H1 (cell line): Measurements from ENCODE around the gene ANKEF1. TPM values are rescaled to one million over a fixed set of nuclear protein-coding genes. Genes with fewer than 3 reads are reported as not detected.

Experiments
- CTCF ChIA-PET: fragments of 300-600 bp; sonication (Branson Sonifier 250); formaldehyde crosslinking; loops from one replicate; lab custom pipeline; 2021; ENCODE audit not compliant: partially characterized antibody; lab: Charles Lee
- POLR2A ChIA-PET: fragments of 300-600 bp; sonication (Branson Sonifier 250); formaldehyde crosslinking; loops from one replicate; lab custom pipeline; 2021; ENCODE audit warnings: inconsistent platforms; ENCODE audit not compliant: partially characterized antibody; lab: Charles Lee
- DNase-seq, 2 experiments: peaks; one replicate each; pipeline versions ENCODE4 v3.0.0 to v3.0.0-alpha.2; 2010 to 2022; ENCODE audit warnings: low spot score in 2 of 2, low read depth in 1 of 2, mixed read lengths in 1 of 2
- FAIRE-seq: peaks from 2 replicates; lab custom pipeline; 2011; peaks lifted over from hg19 to GRCh38; lab: Jason Lieb, UNC
- H2AFZ ChIP-seq: 2 replicates; pipeline ENCODE4 v1.8.1; 2012; ENCODE audit warnings: low read length, inconsistent platforms
- H2AK5ac ChIP-seq: 2 replicates; pipeline ENCODE4 v1.6.1; 2013; ENCODE audit warnings: low read depth, low read length
- H2BK120ac ChIP-seq: replicated peaks from 2 replicates; pipeline ENCODE3; 2013; ENCODE audit warnings: low read depth, low read length, inconsistent platforms
- H2BK12ac ChIP-seq: 2 replicates; pipeline ENCODE4 v1.6.1; 2013; ENCODE audit warnings: low read depth, low read length
- H2BK15ac ChIP-seq: 2 replicates; pipeline ENCODE4 v1.6.1; 2013; ENCODE audit warnings: low read length
- H2BK20ac ChIP-seq: 2 replicates; pipeline ENCODE4 v1.6.1; 2013; ENCODE audit warnings: low read length
- H2BK5ac ChIP-seq: 2 replicates; pipeline ENCODE4 v1.6.1; 2013; ENCODE audit warnings: low read depth, low read length
- H3K14ac ChIP-seq: 2 replicates; pipeline ENCODE4 v1.6.1; 2013; ENCODE audit warnings: inconsistent platforms; ENCODE audit not compliant: insufficient read length
- H3K18ac ChIP-seq: 2 replicates; pipeline ENCODE4 v1.6.1; 2013; ENCODE audit warnings: low read length; ENCODE audit errors: extremely low read depth
- H3K23ac ChIP-seq: 2 replicates; pipeline ENCODE4 v1.6.1; 2013; ENCODE audit warnings: inconsistent platforms; ENCODE audit not compliant: insufficient read length
- H3K23me2 ChIP-seq: 2 replicates; pipeline ENCODE4 v1.6.1; 2013; ENCODE audit warnings: low read depth, low read length
- H3K27ac ChIP-seq: 2 replicates; pipeline ENCODE4 v1.6.1; 2011; ENCODE audit warnings: low read depth, low read length, inconsistent platforms
- H3K27me3 ChIP-seq, 4 experiments: replicated peaks in 1 of 4; 1 replicate in 1 of 4; 2 replicates in 3 of 4; pipeline versions ENCODE4 v1.6.1 to v1.8.1; 2011 to 2013; ENCODE audit warnings: low read length in 3 of 4, mild to moderate bottlenecking in 3 of 4, inconsistent platforms in 2 of 4, mixed read lengths in 2 of 4, moderate library complexity in 1 of 4; ENCODE audit not compliant: control insufficient read depth in 3 of 4, insufficient read depth in 3 of 4; ENCODE audit errors: extremely low read depth in 1 of 4
- H3K36me3 ChIP-seq, 4 experiments: 2 replicates each; pipeline versions ENCODE4 v1.6.1 to v1.8.1; 2011 to 2013; ENCODE audit warnings: mild to moderate bottlenecking in 4 of 4, low read length in 3 of 4, moderate library complexity in 2 of 4, control low read depth in 1 of 4, inconsistent platforms in 1 of 4; ENCODE audit not compliant: insufficient read depth in 4 of 4, control insufficient read depth in 2 of 4
- H3K4ac ChIP-seq: replicated peaks from 2 replicates; pipeline ENCODE3; 2013; ENCODE audit warnings: low read length, low read depth, mixed read lengths, inconsistent platforms; ENCODE audit not compliant: insufficient read length
- H3K4me1 ChIP-seq, 4 experiments: replicated peaks in 1 of 4; 1 replicate in 1 of 4; 2 replicates in 3 of 4; pipeline versions ENCODE4 v1.6.1 to v1.8.1; 2011 to 2013; ENCODE audit warnings: low read length in 3 of 4, inconsistent platforms in 2 of 4, mixed read lengths in 1 of 4; ENCODE audit not compliant: insufficient read depth in 4 of 4, control insufficient read depth in 3 of 4
- H3K4me2 ChIP-seq, 2 experiments: 2 replicates each; pipeline versions ENCODE4 v1.6.1 to v1.8.1; 2011 to 2013; ENCODE audit warnings: low read depth in 2 of 2, low read length in 2 of 2, control low read depth in 1 of 2, inconsistent platforms in 1 of 2, mild to moderate bottlenecking in 1 of 2; ENCODE audit not compliant: insufficient read depth in 1 of 2
- H3K4me3 ChIP-seq, 4 experiments: fragments of 200-600, 300-600 bp in 1 of 4; sonication (generic), shearing (Covaris generic), sonication (Bioruptor Twin) in 1 of 4; 2 replicates each; pipeline versions ENCODE4 v1.5.1 to v1.8.1; 2011 to 2016; ENCODE audit warnings: low read length in 4 of 4, low read depth in 3 of 4, control low read depth in 2 of 4, inconsistent platforms in 2 of 4, mild to moderate bottlenecking in 2 of 4, mixed read lengths in 1 of 4, moderate library complexity in 1 of 4; ENCODE audit not compliant: insufficient read depth in 2 of 4; ENCODE audit errors: extremely low read depth in 1 of 4
- H3K56ac ChIP-seq: replicated peaks from 2 replicates; pipeline ENCODE3; 2013; ENCODE audit warnings: low read depth, mild to moderate bottlenecking, mixed read lengths, low read length, inconsistent platforms; ENCODE audit not compliant: insufficient read length
- H3K79me1 ChIP-seq: 2 replicates; pipeline ENCODE4 v1.6.1; 2013; ENCODE audit warnings: low read depth, low read length, control low read depth
- H3K79me2 ChIP-seq, 2 experiments: 2 replicates each; pipeline versions ENCODE4 v1.6.1 to v1.8.1; 2012 to 2013; ENCODE audit warnings: low read length in 2 of 2, mild to moderate bottlenecking in 2 of 2, inconsistent platforms in 1 of 2; ENCODE audit not compliant: insufficient read depth in 2 of 2, control insufficient read depth in 1 of 2
- H3K9ac ChIP-seq, 4 experiments: replicated peaks in 1 of 4; 1 replicate in 1 of 4; 2 replicates in 3 of 4; pipeline versions ENCODE4 v1.6.1 to v1.8.1; 2011 to 2013; ENCODE audit warnings: low read depth in 3 of 4, low read length in 3 of 4, control low read depth in 2 of 4, mild to moderate bottlenecking in 2 of 4, moderate library complexity in 2 of 4, inconsistent platforms in 1 of 4; ENCODE audit errors: extremely low read depth in 1 of 4
- H3K9me3 ChIP-seq, 2 experiments: 2 replicates each; pipeline versions ENCODE4 v1.6.1 to v1.8.1; 2012 to 2013; ENCODE audit warnings: mild to moderate bottlenecking in 2 of 2, moderate library complexity in 2 of 2, control low read depth in 1 of 2, inconsistent platforms in 1 of 2, low read depth in 1 of 2, low read length in 1 of 2, mixed read lengths in 1 of 2; ENCODE audit not compliant: insufficient read depth in 2 of 2
- H4K20me1 ChIP-seq, 2 experiments: replicated peaks in 1 of 2; 2 replicates each; pipeline versions ENCODE3 to v1.8.1; 2011 to 2013; ENCODE audit warnings: inconsistent platforms in 2 of 2, low read length in 2 of 2, mild to moderate bottlenecking in 1 of 2; ENCODE audit not compliant: insufficient read depth in 2 of 2, control insufficient read depth in 1 of 2
- H4K5ac ChIP-seq: 2 replicates; pipeline ENCODE4 v1.6.1; 2013; ENCODE audit warnings: low read length, low read depth, mixed read lengths, inconsistent platforms; ENCODE audit not compliant: insufficient read length
- H4K8ac ChIP-seq: 2 replicates; pipeline ENCODE4 v1.8.0; 2013; ENCODE audit warnings: mild to moderate bottlenecking, moderate library complexity, low read length, inconsistent platforms; ENCODE audit not compliant: insufficient read depth; ENCODE audit errors: extremely low read depth
- H4K91ac ChIP-seq: replicated peaks from 2 replicates; pipeline ENCODE3; 2013; ENCODE audit warnings: low read length, mixed read lengths, inconsistent platforms; ENCODE audit not compliant: insufficient read length
- ASH2L ChIP-seq: fragments of 200-600, 300-600 bp; sonication (generic); IDR thresholded peaks from one replicate; pipeline ENCODE4 v1.7.1; 2017; ENCODE audit warnings: low read length
- CBX5 ChIP-seq: fragments of 300-800, 300-1000 bp; sonication (generic); IDR thresholded peaks from 2 replicates; pipeline ENCODE4 v1.7.1; 2016; ENCODE audit warnings: antibody characterized with exemption, low read length, low read depth
- EZH2 ChIP-seq: fragments of 200-600 bp; sonication (generic); IDR thresholded peaks from 2 replicates; pipeline ENCODE4 v1.7.1; 2012; ENCODE audit warnings: low read depth, mild to moderate bottlenecking, moderate library complexity, low read length, inconsistent platforms; ENCODE audit not compliant: severe bottlenecking
- FOSL1 ChIP-seq: IDR thresholded peaks from 2 replicates; pipeline ENCODE4 v1.6.1; 2011; ENCODE audit warnings: mild to moderate bottlenecking, low read depth, low read length, moderate library complexity; ENCODE audit not compliant: insufficient read depth
- KDM1A ChIP-seq: fragments of 200-600, 300-600 bp; sonication (generic); IDR thresholded peaks from 2 replicates; pipeline ENCODE4 v1.7.1; 2016; ENCODE audit warnings: mild to moderate bottlenecking, low read length, borderline replicate concordance
- KDM4A ChIP-seq: IDR thresholded peaks from one replicate; pipeline ENCODE4 v1.7.1; 2012; ENCODE audit warnings: low read depth, mild to moderate bottlenecking, moderate library complexity, low read length, inconsistent platforms; ENCODE audit not compliant: severe bottlenecking
- NANOG ChIP-seq: IDR thresholded peaks from 2 replicates; pipeline ENCODE4 v1.6.1; 2011; ENCODE audit warnings: low read length, low read depth, mild to moderate bottlenecking, inconsistent platforms; ENCODE audit not compliant: insufficient read depth, poor library complexity, severe bottlenecking
- RBBP5 ChIP-seq: IDR thresholded peaks from 2 replicates; pipeline ENCODE4 v1.7.1; 2012; ENCODE audit warnings: low read depth, mild to moderate bottlenecking, inconsistent platforms, low read length, moderate library complexity, borderline replicate concordance
- RXRA ChIP-seq: IDR thresholded peaks from 2 replicates; pipeline ENCODE4 v1.6.1; 2011; ENCODE audit warnings: low read depth, mild to moderate bottlenecking, low read length, moderate library complexity; ENCODE audit not compliant: insufficient read depth
- TEAD4 ChIP-seq: IDR thresholded peaks from 2 replicates; pipeline ENCODE4 v1.6.1; 2012; ENCODE audit warnings: low read depth, low read length, inconsistent platforms, mixed read lengths
- WGBS, 2 experiments: shearing (Covaris generic) in 1 of 2; methylation state at CpG; one replicate each; pipeline versions ENCODE4 v1.1.6 to v1.1.7; 2013 to 2015; ENCODE audit warnings: low lambda C conversion rate in 2 of 2, mixed read lengths in 2 of 2, inconsistent platforms in 1 of 2, low coverage in 1 of 2, missing lambda C conversion rate in 1 of 2; ENCODE audit not compliant: insufficient replicate concordance in 2 of 2, insufficient coverage in 1 of 2, insufficient read length in 1 of 2; ENCODE audit errors: extremely low coverage in 1 of 2, missing lambda C conversion rate in 1 of 2; 5-methylcytosine and 5-hydroxymethylcytosine counted together
- polyA plus RNA-seq, 7 experiments: library from polyadenylated mRNA; depleted of rRNA in 3 of 7; stranded (reverse) in 5 of 7; unstranded in 2 of 7; fragments of >200 nt in 5 of 7; fragments of 200-250 nt in 2 of 7; gene quantifications; 1 replicate in 5 of 7; 2 replicates in 1 of 7; 4 replicates in 1 of 7; pipeline versions ENCODE4 v1.2.1 to v1.2.3, GENCODE V29; 2011 to 2013; ENCODE audit warnings: missing spikeins in 2 of 7, mixed read lengths in 2 of 7
- total RNA-seq: library from RNA; stranded (reverse); fragmentation: NEBNext Ultra II Directional; extraction: Animal tissue kit (Norgen Biotek cat#: 25700); gene quantifications from 2 replicates; pipeline ENCODE4 v1.2.1, GENCODE V29; 2021

The ANKEF1 gene
- total and polyA plus RNA-seq, 2 of the 8 experiments (the other 6 are each of a cell fraction or from before 2014, with no cell fraction given), result 2.8 to 10.0 TPM

GRCh38 chr20:10033905-10034650 is 709 bp upstream of the ANKEF1 start:
- Histone ChIP-seq H3K79me1 (no peaks in the 10 kb centered on the region), H3K4me3 (no peak overlapping the region), H3K56ac (no peak overlapping the region), H2BK5ac (no peak overlapping the region), H2AK5ac (no peak overlapping the region), H4K8ac (no peak overlapping the region), H3K18ac (no peak overlapping the region), H4K20me1 (no peaks in the 10 kb centered on the region), H3K4me2 (no peak overlapping the region), H3K27ac (no peak overlapping the region), H3K23ac (no peak overlapping the region), H3K4me1 (peaks cover 0 to 3% (median 1%) of the 10 kb centered on the region in 4 experiments; a peak in 2 of 7 replicates), H3K9ac (no peak overlapping the region), H4K5ac (no peak overlapping the region), H3K23me2 (no peaks in the 10 kb centered on the region), H3K14ac (no peak overlapping the region), H3K79me2 (no peaks in the 10 kb centered on the region), H2AFZ (no peak overlapping the region), H3K9me3 (no peaks in the 10 kb centered on the region), H2BK20ac (no peak overlapping the region), H3K36me3 (peaks cover 0 to 5% (median 4%) of the 10 kb centered on the region in 4 experiments; a peak in 4 of 8 replicates), H2BK120ac (no peak overlapping the region), H2BK12ac (no peak overlapping the region), H4K91ac (no peak overlapping the region), H2BK15ac (no peak overlapping the region), H3K27me3 (no peaks in the 10 kb centered on the region), H3K4ac (no peak overlapping the region)
- ChIA-PET CTCF (interaction anchor here (0.9 to 4.0 kb wide), 5 partner anchors 21 to 56 kb away, joined by 3 to 17 read pairs (median 4); no protein-coding TSS in a partner anchor), POLR2A (interaction anchor here (0.8 to 1.6 kb wide), 4 partner anchors 14 to 400 kb away, joined by 3 to 5 read pairs (median 3); partner anchors contain the start of genes MKKS and SLX4IP)
- WGBS, 2 experiments, result 91% methylated on average over 5 of the region's 5 CpGs; no CpG with 5 or more reads in 1 of the 2 experiments
- FAIRE-seq (no peak), DNase-seq (no peak)
- TF ChIP-seq KDM1A, result no peak
- TF ChIP-seq KDM4A, result no peak
- TF ChIP-seq RBBP5, result no peak
- no peak for TF ChIP-seq TEAD4
- no peak for TF ChIP-seq NANOG
- no peak for TF ChIP-seq FOSL1
- no peak for TF ChIP-seq RXRA
- TF ChIP-seq EZH2, result no peak
- TF ChIP-seq ASH2L, result no peak
- no peak for TF ChIP-seq CBX5
